Mesenteric fat pad (tissue), 1 donor: ENCODE measurements around the gene ANKRD16. TPM values are rescaled to one million over a fixed set of nuclear protein-coding genes. Genes with fewer than 3 reads are reported as not detected.
"Not testable (repeated sequence)": the region's sequence is repeated elsewhere in the genome, so short reads cannot be mapped to it uniquely, and the experiment has no call there.

Experiments
- DNase-seq: peaks from one replicate; pipeline ENCODE4 v3.0.0-alpha.2; 2020; ENCODE audit warnings: low spot score
- total RNA-seq: library from RNA; stranded (reverse); fragmentation: NEBNext Ultra II Directional; extraction: Animal tissue kit (Norgen Biotek cat#: 25700); gene quantifications from one replicate; pipeline ENCODE4 v1.2.1, GENCODE V29; 2021
- donor health status: DM: yes; HTN: yes; CAD: no.

Gene ANKRD16
- total RNA-seq, 1 donor from 2014 or later, result 4.8 TPM

DNA sequence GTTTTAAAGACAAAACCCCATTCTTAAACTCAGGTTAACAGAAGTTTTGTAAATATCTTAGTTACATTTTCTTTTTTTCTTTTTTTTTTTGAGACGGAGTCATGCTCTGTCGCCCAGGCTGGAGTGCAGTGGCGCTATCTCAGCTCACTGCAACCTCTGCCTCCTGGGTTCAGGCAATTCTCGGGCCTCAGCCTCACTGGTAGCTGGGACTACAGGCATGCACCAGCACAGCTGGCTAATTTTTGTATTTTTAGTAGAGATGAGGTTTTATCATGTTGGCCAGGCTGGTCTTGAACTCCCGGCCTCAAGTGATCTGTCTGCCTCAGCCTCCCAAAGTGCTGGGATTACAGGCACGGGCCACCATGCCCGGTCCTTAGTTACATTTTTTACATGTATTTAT lies 12.7 kb downstream of the ANKRD16 start:
- peak; percentile 2 for DNase-seq

DNA sequence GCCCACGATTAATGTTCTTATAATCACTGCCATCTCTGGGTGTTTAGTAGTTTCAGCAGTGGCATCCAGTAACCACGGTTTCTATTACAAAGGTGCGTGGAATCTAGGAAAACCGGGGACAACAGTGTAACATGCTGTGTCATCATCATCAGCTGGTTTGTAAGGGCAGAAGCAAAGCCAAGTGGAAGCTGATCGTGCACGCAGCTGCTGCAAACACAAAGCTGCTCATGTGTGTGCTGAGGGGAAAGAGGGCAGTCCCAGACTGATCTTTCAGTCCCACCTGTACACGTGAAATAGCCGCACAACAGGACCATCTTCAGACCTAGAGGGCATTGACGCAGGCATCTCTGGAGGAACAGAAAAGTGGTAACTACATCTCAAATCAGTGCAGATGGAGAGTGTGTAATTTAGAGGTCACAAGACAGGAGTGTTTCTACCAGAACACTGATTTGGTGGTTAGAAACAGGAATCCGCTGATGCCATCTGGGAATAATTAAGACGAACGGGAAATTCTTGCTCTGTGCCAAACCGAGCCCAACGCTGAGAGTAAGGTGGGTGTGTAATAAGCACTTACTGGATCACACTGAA lies 13.4 kb downstream of the ANKRD16 start:
- peak; percentile 1 for DNase-seq

DNA sequence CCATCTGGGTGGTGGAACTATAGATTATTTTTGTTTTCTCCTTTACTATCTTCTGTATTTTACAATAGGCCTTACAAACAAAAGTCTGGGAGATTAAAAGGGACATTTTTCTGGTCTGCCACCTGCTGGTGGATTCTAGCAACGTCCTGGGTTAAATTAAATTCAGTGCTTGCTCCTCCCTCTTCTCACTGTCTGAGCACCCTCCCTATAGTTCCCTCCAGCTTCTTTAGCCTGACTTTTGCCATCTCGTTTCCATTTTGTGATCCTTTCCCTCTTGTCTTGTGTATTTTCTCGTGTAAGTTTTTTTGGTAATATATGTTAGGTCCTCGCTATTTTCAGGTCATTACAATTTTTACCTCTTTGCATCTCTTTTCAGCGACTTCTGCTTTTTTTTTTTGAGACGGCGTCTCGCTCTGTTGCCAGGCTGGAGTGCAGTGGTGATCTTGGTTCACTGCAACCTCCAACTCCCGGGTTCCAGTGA lies 16.1 kb downstream of the ANKRD16 start:
- no peak for DNase-seq

GRCh38 chr10:5871596-5871995 lies 18.1 kb downstream of the ANKRD16 start:
- DNase-seq, result peak; percentile 59

DNA sequence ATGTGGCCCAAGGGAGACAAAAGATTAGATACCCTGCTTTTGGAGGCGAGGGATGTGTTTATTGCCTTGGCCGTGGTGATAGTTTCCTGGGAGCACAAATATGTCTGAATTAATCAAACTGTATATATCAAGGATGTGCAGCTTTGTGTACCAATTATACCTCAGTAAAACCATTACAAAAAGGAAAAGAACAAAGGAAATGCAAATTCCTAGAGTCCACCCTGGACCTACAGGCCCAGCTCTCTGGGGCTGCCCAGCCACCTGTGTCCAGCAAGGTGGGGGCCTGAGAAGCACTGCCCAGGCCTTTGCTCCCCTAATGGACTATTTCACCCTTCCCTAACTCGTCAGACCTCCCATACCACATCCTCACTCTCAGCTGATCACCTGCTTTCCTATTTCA lies 20.5 kb downstream of the ANKRD16 start:
- DNase-seq, result peak; percentile 41

- peak; percentile 49 for DNase-seq
Observed at GRCh38 chr10:5868383-5868782, 21.3 kb downstream of the ANKRD16 start.

- not testable (repeated sequence) for DNase-seq
Observed at GRCh38 chr10:5867091-5867615, 22.5 kb downstream of the ANKRD16 start.

DNA sequence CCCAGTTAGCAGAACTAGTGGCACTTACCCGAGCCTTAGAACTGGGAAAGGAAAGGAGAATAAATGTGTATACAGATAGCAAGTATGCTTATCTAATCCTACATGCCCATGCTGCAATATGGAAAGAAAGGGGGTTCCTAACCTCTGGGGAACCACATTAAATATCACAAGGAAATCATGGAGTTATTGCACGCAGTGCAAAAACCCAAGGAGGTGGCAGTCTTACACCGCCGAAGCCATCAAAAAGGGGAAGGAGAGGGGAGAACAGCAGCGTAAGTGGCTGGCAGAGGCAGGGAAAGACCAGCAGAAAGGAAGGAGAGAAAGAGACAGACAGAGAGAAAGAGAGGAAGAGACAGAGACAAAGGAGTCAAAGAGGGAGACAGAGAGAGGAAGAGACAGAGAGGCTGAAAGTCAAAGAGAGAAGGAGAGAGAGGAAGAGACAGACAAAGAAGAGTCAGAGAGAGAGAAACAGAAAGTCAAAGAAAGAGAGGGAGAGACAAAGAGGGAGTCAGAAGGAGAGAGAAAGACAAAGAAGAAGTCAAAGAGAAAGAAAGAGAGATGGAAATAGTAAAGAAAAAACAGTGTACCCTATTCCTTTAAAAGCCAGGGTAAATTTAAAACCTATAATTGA lies 23.1 kb downstream of the ANKRD16 start:
- DNase-seq, result not testable (repeated sequence)

DNA sequence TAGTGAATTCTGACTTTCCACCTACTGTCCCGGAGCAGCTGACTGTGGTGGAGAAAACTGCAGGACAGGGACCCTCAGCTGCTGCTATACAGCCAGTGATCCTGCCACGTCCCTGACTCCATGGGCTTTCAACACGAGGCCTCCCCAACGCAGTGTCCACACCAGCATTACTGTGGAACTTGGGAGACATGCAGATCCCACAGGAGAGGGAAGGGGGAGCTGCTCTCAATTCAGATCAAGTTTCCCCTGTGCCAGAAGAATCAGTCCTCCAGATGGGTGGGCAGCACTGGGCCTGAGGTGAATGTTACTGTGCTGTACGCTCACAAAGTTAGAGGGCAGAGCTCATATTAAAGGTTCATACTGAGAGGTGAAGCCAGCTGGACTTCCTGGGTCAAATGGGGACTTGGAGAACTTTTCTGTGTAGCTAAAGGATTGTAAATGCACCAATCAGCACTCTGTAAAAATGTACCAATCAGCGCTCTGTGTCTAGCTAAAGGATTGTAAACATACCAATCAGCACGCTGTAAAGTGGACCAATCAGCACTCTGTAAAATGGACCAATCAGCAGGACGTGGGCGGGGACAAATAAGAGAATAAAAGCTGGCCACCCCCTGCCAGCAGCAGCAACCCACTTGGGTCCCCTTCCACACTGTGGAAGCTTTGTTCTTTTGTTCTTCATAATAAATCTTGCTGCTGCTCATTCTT lies 26.6 kb downstream of the ANKRD16 start:
- DNase-seq, result not testable (repeated sequence)

DNA sequence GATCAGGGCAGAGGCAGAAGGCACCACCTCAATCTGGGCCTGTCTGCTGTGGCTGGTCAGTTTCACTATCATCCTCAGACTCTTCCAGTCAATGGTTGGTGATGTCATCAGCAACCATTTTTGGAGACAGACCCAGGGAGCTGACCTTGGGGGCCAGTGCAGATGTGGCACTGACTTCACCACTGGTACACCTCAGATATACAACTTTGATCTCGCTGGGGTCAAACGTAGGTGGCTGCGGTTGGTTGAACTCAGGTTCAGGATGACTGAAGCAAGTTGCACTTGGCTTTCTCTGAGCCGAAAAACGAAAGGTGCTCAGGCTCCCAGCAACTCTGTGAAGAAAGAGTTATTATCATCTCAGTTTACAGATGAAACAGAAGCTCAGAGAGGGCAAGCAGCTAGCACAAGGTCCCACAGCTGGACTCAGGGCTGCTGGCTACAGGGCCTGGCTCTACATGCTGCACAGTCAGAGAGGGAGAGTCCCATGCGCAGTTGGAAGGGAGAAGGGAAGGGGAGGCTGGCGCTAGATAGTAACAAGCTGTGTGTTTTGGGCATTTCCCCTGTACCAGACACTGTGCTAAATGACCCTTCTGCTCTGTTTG lies 27.2 kb downstream of the ANKRD16 start:
- no peak for DNase-seq

- DNase-seq, result no peak
Observed at GRCh38 chr10:5860066-5860465, 29.6 kb downstream of the ANKRD16 start.

DNA sequence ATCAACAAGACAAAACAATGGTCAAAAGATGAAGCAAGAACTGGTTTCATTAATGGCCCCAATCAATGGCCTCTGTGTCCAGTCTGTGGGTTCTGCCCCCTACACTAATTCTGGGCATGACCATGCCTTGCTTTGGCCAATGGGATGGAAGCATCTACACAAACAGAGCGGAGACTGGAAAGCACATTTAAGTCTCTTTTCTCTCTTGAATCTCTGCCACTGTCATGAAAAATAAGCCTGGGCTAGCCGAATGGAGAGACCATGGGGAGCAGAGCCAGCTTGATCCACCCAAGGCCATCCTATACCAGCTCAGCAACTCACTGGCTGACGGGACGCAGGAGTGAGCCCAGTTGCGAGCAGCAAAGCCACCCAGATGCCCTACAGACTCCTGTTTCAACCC lies 30.9 kb downstream of the ANKRD16 start:
- no peak for DNase-seq

- DNase-seq, result no peak
Observed at GRCh38 chr10:5856701-5857004, 33.0 kb downstream of the ANKRD16 start.

- no peak for DNase-seq
Observed at GRCh38 chr10:5855979-5856700, 33.6 kb downstream of the ANKRD16 start.

DNA sequence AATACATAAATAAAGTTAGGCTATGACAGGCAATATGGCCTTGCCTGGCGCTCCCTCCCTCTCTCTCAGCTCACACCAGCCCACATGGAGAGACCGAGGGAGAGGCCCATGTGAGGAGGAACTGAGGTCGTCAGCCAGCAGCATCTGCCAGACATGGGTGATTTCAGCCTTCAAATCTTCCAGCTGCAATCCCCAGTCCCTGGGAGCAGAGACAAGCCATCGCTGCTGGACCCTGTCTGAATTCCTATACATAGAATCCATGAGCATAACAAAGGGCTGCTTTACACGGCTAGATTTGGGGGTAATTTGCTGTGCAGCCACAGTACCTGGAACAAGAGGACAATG lies 35.6 kb downstream of the ANKRD16 start:
- no peak for DNase-seq

DNA sequence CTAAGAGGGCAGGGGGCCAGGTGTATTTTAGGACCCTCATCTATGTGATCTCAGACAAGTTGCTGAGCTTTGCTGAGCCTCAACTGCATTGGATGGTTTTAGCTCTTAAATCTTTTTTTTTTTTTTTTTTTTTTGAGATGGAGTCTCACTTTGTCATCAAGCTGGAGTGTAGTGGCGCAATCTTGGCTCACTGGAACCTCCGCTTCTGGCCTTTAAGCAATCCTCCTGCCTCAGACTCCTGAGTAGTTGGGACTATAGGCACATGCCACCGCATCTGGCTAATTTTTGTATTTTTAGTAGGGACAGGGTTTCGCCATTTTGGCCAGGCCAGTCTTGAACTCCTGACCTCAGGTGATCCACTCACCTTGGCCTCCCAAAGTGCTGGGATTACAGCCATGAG lies 43.0 kb downstream of the ANKRD16 start:
- DNase-seq, result not testable (repeated sequence)

DNA sequence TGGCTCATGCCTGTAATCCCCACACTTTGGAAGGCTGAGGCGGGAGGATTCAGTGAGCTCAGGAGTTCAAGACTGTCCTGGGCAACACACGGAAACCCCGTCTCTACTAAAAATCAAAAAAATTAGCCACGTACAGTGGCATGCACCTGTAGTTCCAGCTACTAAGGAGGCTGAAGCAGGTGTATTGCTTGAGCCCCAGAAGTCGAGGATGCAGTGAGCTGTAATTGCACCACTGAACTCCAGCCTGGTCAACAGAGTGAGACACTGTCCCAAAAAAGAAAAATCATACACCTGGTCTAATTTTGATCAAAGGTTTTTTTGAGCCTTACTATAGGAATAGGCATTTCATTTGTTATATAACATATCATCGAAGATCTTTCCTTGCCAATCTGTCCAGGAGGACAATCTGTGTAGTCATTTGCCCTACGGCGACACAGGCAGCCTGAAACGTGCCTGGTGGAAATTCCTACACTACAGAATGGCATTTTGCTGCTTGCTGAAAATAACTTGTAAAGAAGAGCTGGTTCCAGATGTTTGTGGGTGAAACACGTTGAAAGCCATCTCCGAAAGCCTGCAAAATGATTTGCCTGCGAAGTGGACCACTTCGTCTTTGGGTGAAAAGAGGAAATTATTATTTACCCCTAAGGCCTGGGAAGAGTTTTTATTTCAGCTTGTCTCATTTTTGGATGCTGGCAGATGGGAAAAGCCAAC lies 45.2 kb downstream of the ANKRD16 start:
- no peak for DNase-seq

DNA sequence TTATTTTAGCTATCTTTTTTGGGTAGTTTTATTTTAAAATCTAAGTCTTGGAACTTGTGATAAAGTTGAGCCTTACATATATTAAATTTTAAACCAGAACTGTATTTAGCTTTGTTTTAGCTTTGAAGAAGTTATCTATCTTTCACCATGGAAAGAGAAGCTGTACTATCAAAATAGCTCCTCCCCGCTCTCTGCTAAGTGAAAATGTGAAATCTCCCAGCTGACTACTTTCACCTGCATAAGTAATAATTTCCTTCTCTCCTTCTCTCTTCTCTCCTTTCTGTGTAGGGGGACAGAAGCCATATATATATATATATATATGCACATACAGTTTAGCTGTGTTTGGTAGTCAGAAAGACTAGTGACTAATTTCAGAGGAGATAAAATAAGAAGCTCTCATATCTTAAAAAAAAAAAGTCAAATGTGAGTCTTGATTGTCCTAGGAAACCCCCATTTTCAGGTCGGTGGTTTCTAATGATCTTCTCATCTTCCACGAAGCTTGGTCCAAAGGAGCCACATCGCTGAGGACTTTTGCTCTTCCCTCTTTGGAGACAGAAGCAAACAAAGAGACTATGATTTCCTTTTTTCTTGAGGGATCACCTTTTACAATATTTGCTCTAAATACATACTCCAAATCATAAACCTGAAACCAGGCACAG lies 45.9 kb downstream of the ANKRD16 start:
- DNase-seq, result no peak

DNA sequence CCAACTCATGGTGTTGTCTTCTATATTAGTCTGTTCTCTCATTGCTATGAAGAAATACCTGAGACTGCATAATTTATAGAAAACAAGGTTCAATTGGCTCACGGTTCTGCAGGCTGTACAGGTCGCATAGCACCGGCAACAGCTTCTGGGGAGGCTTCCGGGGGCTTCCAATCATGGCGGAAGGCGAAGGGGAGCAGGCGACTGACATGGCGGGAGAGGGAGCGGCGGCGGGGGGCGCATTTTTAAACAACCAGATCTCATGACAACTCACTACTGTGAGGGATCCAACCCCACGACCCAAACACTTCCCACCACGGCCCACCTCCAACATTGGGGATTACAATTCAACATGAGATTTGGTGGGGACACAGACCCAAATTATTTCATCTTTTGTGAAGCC lies 47.7 kb downstream of the ANKRD16 start:
- no peak for DNase-seq
